H1 (cell line): ENCODE data around the gene KIZ. TPM values are rescaled to one million over a fixed set of nuclear protein-coding genes. Genes with fewer than 3 reads are reported as not detected.

Experiments
- CTCF ChIA-PET: fragments of 300-600 bp; sonication (Branson Sonifier 250); formaldehyde crosslinking; loops from one replicate; lab custom pipeline; 2021; ENCODE audit not compliant: partially characterized antibody; lab: Charles Lee
- POLR2A ChIA-PET: fragments of 300-600 bp; sonication (Branson Sonifier 250); formaldehyde crosslinking; loops from one replicate; lab custom pipeline; 2021; ENCODE audit warnings: inconsistent platforms; ENCODE audit not compliant: partially characterized antibody; lab: Charles Lee
- DNase-seq, 2 experiments: peaks; one replicate each; pipeline versions ENCODE4 v3.0.0 to v3.0.0-alpha.2; 2010 to 2022; ENCODE audit warnings: low spot score in 2 of 2, low read depth in 1 of 2, mixed read lengths in 1 of 2
- FAIRE-seq: peaks from 2 replicates; lab custom pipeline; 2011; peaks lifted over from hg19 to GRCh38; lab: Jason Lieb, UNC
- H2AFZ ChIP-seq: 2 replicates; pipeline ENCODE4 v1.8.1; 2012; ENCODE audit warnings: low read length, inconsistent platforms
- H2AK5ac ChIP-seq: 2 replicates; pipeline ENCODE4 v1.6.1; 2013; ENCODE audit warnings: low read depth, low read length
- H2BK120ac ChIP-seq: replicated peaks from 2 replicates; pipeline ENCODE3; 2013; ENCODE audit warnings: low read depth, low read length, inconsistent platforms
- H2BK12ac ChIP-seq: 2 replicates; pipeline ENCODE4 v1.6.1; 2013; ENCODE audit warnings: low read depth, low read length
- H2BK15ac ChIP-seq: 2 replicates; pipeline ENCODE4 v1.6.1; 2013; ENCODE audit warnings: low read length
- H2BK20ac ChIP-seq: 2 replicates; pipeline ENCODE4 v1.6.1; 2013; ENCODE audit warnings: low read length
- H2BK5ac ChIP-seq: 2 replicates; pipeline ENCODE4 v1.6.1; 2013; ENCODE audit warnings: low read depth, low read length
- H3K14ac ChIP-seq: 2 replicates; pipeline ENCODE4 v1.6.1; 2013; ENCODE audit warnings: inconsistent platforms; ENCODE audit not compliant: insufficient read length
- H3K18ac ChIP-seq: 2 replicates; pipeline ENCODE4 v1.6.1; 2013; ENCODE audit warnings: low read length; ENCODE audit errors: extremely low read depth
- H3K23ac ChIP-seq: 2 replicates; pipeline ENCODE4 v1.6.1; 2013; ENCODE audit warnings: inconsistent platforms; ENCODE audit not compliant: insufficient read length
- H3K23me2 ChIP-seq: 2 replicates; pipeline ENCODE4 v1.6.1; 2013; ENCODE audit warnings: low read depth, low read length
- H3K27ac ChIP-seq: 2 replicates; pipeline ENCODE4 v1.6.1; 2011; ENCODE audit warnings: low read depth, low read length, inconsistent platforms
- H3K27me3 ChIP-seq, 4 experiments: replicated peaks in 1 of 4; 1 replicate in 1 of 4; 2 replicates in 3 of 4; pipeline versions ENCODE4 v1.6.1 to v1.8.1; 2011 to 2013; ENCODE audit warnings: low read length in 3 of 4, mild to moderate bottlenecking in 3 of 4, inconsistent platforms in 2 of 4, mixed read lengths in 2 of 4, moderate library complexity in 1 of 4; ENCODE audit not compliant: control insufficient read depth in 3 of 4, insufficient read depth in 3 of 4; ENCODE audit errors: extremely low read depth in 1 of 4
- H3K36me3 ChIP-seq, 4 experiments: 2 replicates each; pipeline versions ENCODE4 v1.6.1 to v1.8.1; 2011 to 2013; ENCODE audit warnings: mild to moderate bottlenecking in 4 of 4, low read length in 3 of 4, moderate library complexity in 2 of 4, control low read depth in 1 of 4, inconsistent platforms in 1 of 4; ENCODE audit not compliant: insufficient read depth in 4 of 4, control insufficient read depth in 2 of 4
- H3K4ac ChIP-seq: replicated peaks from 2 replicates; pipeline ENCODE3; 2013; ENCODE audit warnings: low read length, low read depth, mixed read lengths, inconsistent platforms; ENCODE audit not compliant: insufficient read length
- H3K4me1 ChIP-seq, 4 experiments: replicated peaks in 1 of 4; 1 replicate in 1 of 4; 2 replicates in 3 of 4; pipeline versions ENCODE4 v1.6.1 to v1.8.1; 2011 to 2013; ENCODE audit warnings: low read length in 3 of 4, inconsistent platforms in 2 of 4, mixed read lengths in 1 of 4; ENCODE audit not compliant: insufficient read depth in 4 of 4, control insufficient read depth in 3 of 4
- H3K4me2 ChIP-seq, 2 experiments: 2 replicates each; pipeline versions ENCODE4 v1.6.1 to v1.8.1; 2011 to 2013; ENCODE audit warnings: low read depth in 2 of 2, low read length in 2 of 2, control low read depth in 1 of 2, inconsistent platforms in 1 of 2, mild to moderate bottlenecking in 1 of 2; ENCODE audit not compliant: insufficient read depth in 1 of 2
- H3K4me3 ChIP-seq, 4 experiments: fragments of 200-600, 300-600 bp in 1 of 4; sonication (generic), shearing (Covaris generic), sonication (Bioruptor Twin) in 1 of 4; 2 replicates each; pipeline versions ENCODE4 v1.5.1 to v1.8.1; 2011 to 2016; ENCODE audit warnings: low read length in 4 of 4, low read depth in 3 of 4, control low read depth in 2 of 4, inconsistent platforms in 2 of 4, mild to moderate bottlenecking in 2 of 4, mixed read lengths in 1 of 4, moderate library complexity in 1 of 4; ENCODE audit not compliant: insufficient read depth in 2 of 4; ENCODE audit errors: extremely low read depth in 1 of 4
- H3K56ac ChIP-seq: replicated peaks from 2 replicates; pipeline ENCODE3; 2013; ENCODE audit warnings: low read depth, mild to moderate bottlenecking, mixed read lengths, low read length, inconsistent platforms; ENCODE audit not compliant: insufficient read length
- H3K79me1 ChIP-seq: 2 replicates; pipeline ENCODE4 v1.6.1; 2013; ENCODE audit warnings: low read depth, low read length, control low read depth
- H3K79me2 ChIP-seq, 2 experiments: 2 replicates each; pipeline versions ENCODE4 v1.6.1 to v1.8.1; 2012 to 2013; ENCODE audit warnings: low read length in 2 of 2, mild to moderate bottlenecking in 2 of 2, inconsistent platforms in 1 of 2; ENCODE audit not compliant: insufficient read depth in 2 of 2, control insufficient read depth in 1 of 2
- H3K9ac ChIP-seq, 4 experiments: replicated peaks in 1 of 4; 1 replicate in 1 of 4; 2 replicates in 3 of 4; pipeline versions ENCODE4 v1.6.1 to v1.8.1; 2011 to 2013; ENCODE audit warnings: low read depth in 3 of 4, low read length in 3 of 4, control low read depth in 2 of 4, mild to moderate bottlenecking in 2 of 4, moderate library complexity in 2 of 4, inconsistent platforms in 1 of 4; ENCODE audit errors: extremely low read depth in 1 of 4
- H3K9me3 ChIP-seq, 2 experiments: 2 replicates each; pipeline versions ENCODE4 v1.6.1 to v1.8.1; 2012 to 2013; ENCODE audit warnings: mild to moderate bottlenecking in 2 of 2, moderate library complexity in 2 of 2, control low read depth in 1 of 2, inconsistent platforms in 1 of 2, low read depth in 1 of 2, low read length in 1 of 2, mixed read lengths in 1 of 2; ENCODE audit not compliant: insufficient read depth in 2 of 2
- H4K20me1 ChIP-seq, 2 experiments: replicated peaks in 1 of 2; 2 replicates each; pipeline versions ENCODE3 to v1.8.1; 2011 to 2013; ENCODE audit warnings: inconsistent platforms in 2 of 2, low read length in 2 of 2, mild to moderate bottlenecking in 1 of 2; ENCODE audit not compliant: insufficient read depth in 2 of 2, control insufficient read depth in 1 of 2
- H4K5ac ChIP-seq: 2 replicates; pipeline ENCODE4 v1.6.1; 2013; ENCODE audit warnings: low read length, low read depth, mixed read lengths, inconsistent platforms; ENCODE audit not compliant: insufficient read length
- H4K8ac ChIP-seq: 2 replicates; pipeline ENCODE4 v1.8.0; 2013; ENCODE audit warnings: mild to moderate bottlenecking, moderate library complexity, low read length, inconsistent platforms; ENCODE audit not compliant: insufficient read depth; ENCODE audit errors: extremely low read depth
- H4K91ac ChIP-seq: replicated peaks from 2 replicates; pipeline ENCODE3; 2013; ENCODE audit warnings: low read length, mixed read lengths, inconsistent platforms; ENCODE audit not compliant: insufficient read length
- ATF2 ChIP-seq: IDR thresholded peaks from 2 replicates; pipeline ENCODE4 v1.6.1; 2012; ENCODE audit warnings: low read length, inconsistent platforms
- CTBP2 ChIP-seq: IDR thresholded peaks from 2 replicates; pipeline ENCODE4 v1.7.0; 2011; ENCODE audit warnings: borderline replicate concordance, mild to moderate bottlenecking, moderate library complexity, mixed read lengths, low read length; ENCODE audit not compliant: insufficient read depth, insufficient read length
- FOSL1 ChIP-seq: IDR thresholded peaks from 2 replicates; pipeline ENCODE4 v1.6.1; 2011; ENCODE audit warnings: mild to moderate bottlenecking, low read depth, low read length, moderate library complexity; ENCODE audit not compliant: insufficient read depth
- NANOG ChIP-seq: IDR thresholded peaks from 2 replicates; pipeline ENCODE4 v1.6.1; 2011; ENCODE audit warnings: low read length, low read depth, mild to moderate bottlenecking, inconsistent platforms; ENCODE audit not compliant: insufficient read depth, poor library complexity, severe bottlenecking
- POLR2AphosphoS5 ChIP-seq: IDR thresholded peaks from 2 replicates; pipeline ENCODE4 v1.6.1; 2011; ENCODE audit warnings: low read depth, low read length
- POU5F1 ChIP-seq: IDR thresholded peaks from 2 replicates; pipeline ENCODE4 v1.6.1; 2011; ENCODE audit warnings: low read depth, mild to moderate bottlenecking, low read length, moderate library complexity
- RAD21 ChIP-seq, 2 experiments: IDR thresholded peaks in 1 of 2; conservative IDR thresholded peaks in 1 of 2; 2 replicates each; pipeline ENCODE4 v1.6.1; 2011; ENCODE audit warnings: low read depth in 2 of 2, low read length in 2 of 2, improper control_type of control experiment in 1 of 2, inconsistent platforms in 1 of 2, mild to moderate bottlenecking in 1 of 2, moderate library complexity in 1 of 2
- RBBP5 ChIP-seq: IDR thresholded peaks from 2 replicates; pipeline ENCODE4 v1.7.1; 2012; ENCODE audit warnings: low read depth, mild to moderate bottlenecking, inconsistent platforms, low read length, moderate library complexity, borderline replicate concordance
- RXRA ChIP-seq: IDR thresholded peaks from 2 replicates; pipeline ENCODE4 v1.6.1; 2011; ENCODE audit warnings: low read depth, mild to moderate bottlenecking, low read length, moderate library complexity; ENCODE audit not compliant: insufficient read depth
- SIN3A ChIP-seq, 2 experiments: IDR thresholded peaks in 1 of 2; conservative IDR thresholded peaks in 1 of 2; 2 replicates each; pipeline ENCODE4 v1.6.1; 2011 to 2012; ENCODE audit warnings: low read length in 2 of 2, improper control_type of control experiment in 1 of 2, low read depth in 1 of 2, mild to moderate bottlenecking in 1 of 2
- WGBS, 2 experiments: shearing (Covaris generic) in 1 of 2; methylation state at CpG; one replicate each; pipeline versions ENCODE4 v1.1.6 to v1.1.7; 2013 to 2015; ENCODE audit warnings: low lambda C conversion rate in 2 of 2, mixed read lengths in 2 of 2, inconsistent platforms in 1 of 2, low coverage in 1 of 2, missing lambda C conversion rate in 1 of 2; ENCODE audit not compliant: insufficient replicate concordance in 2 of 2, insufficient coverage in 1 of 2, insufficient read length in 1 of 2; ENCODE audit errors: extremely low coverage in 1 of 2, missing lambda C conversion rate in 1 of 2; 5-methylcytosine and 5-hydroxymethylcytosine counted together
- polyA plus RNA-seq, 7 experiments: library from polyadenylated mRNA; depleted of rRNA in 3 of 7; stranded (reverse) in 5 of 7; unstranded in 2 of 7; fragments of >200 nt in 5 of 7; fragments of 200-250 nt in 2 of 7; gene quantifications; 1 replicate in 5 of 7; 2 replicates in 1 of 7; 4 replicates in 1 of 7; pipeline versions ENCODE4 v1.2.1 to v1.2.3, GENCODE V29; 2011 to 2013; ENCODE audit warnings: missing spikeins in 2 of 7, mixed read lengths in 2 of 7
- total RNA-seq: library from RNA; stranded (reverse); fragmentation: NEBNext Ultra II Directional; extraction: Animal tissue kit (Norgen Biotek cat#: 25700); gene quantifications from 2 replicates; pipeline ENCODE4 v1.2.1, GENCODE V29; 2021

Gene KIZ
- total and polyA plus RNA-seq, 2 of the 8 experiments (the other 6 are each of a cell fraction or from before 2014, with no cell fraction given), result 13.0 to 51.7 TPM

GRCh38 chr20:21083825-21084325 lies 42.0 kb upstream of the KIZ start:
- Histone ChIP-seq H3K4me1 (peaks cover 0 to 4% (median 2%) of the 10 kb centered on the region in 4 experiments; a peak in 5 of 7 replicates), H3K27ac (no peak overlapping the region), H3K23ac (no peak overlapping the region), H2AFZ (no peak overlapping the region), H3K14ac (no peak overlapping the region), H4K8ac (no peak overlapping the region), H3K79me1 (no peaks in the 10 kb centered on the region; the same call in 1 of the 2 replicates), H3K4me3 (no peak overlapping the region), H3K4me2 (no peak overlapping the region), H3K36me3 (no peaks in the 10 kb centered on the region), H3K56ac (no peak overlapping the region), H3K18ac (no peak overlapping the region), H3K9ac (no peak overlapping the region), H3K9me3 (no peaks in the 10 kb centered on the region), H2BK12ac (no peak overlapping the region), H2AK5ac (no peak overlapping the region), H4K5ac (no peak overlapping the region), H3K27me3 (no peaks in the 10 kb centered on the region), H4K91ac (no peak overlapping the region), H3K79me2 (no peaks in the 10 kb centered on the region), H4K20me1 (no peaks in the 10 kb centered on the region), H2BK120ac (no peak overlapping the region), H3K23me2 (no peaks in the 10 kb centered on the region), H3K4ac (no peak overlapping the region), H2BK5ac (no peak overlapping the region), H2BK15ac (no peak overlapping the region), H2BK20ac (no peak overlapping the region)
- FAIRE-seq (no peak), DNase-seq (no peak)
- POLR2A ChIA-PET, result no interaction called here
- no peak for TF ChIP-seq RBBP5
- no peak for TF ChIP-seq RAD21 (IDR thresholded peaks at IDR 0.05 in 1 of 2, conservative IDR thresholded peaks at IDR 0.05 in 1 of 2; ENCODE audit: low read depth in 2 of 2, low read length in 2 of 2)
- no peak for TF ChIP-seq CTBP2
- TF ChIP-seq ATF2, result no peak
- no peak for TF ChIP-seq SIN3A (conservative IDR thresholded peaks at IDR 0.05 in 1 of 2, IDR thresholded peaks at IDR 0.05 in 1 of 2; ENCODE audit: low read depth in 1 of 2, low read length in 2 of 2)
- no peak for TF ChIP-seq FOSL1
- no peak for TF ChIP-seq POU5F1
- no peak for TF ChIP-seq NANOG
- no peak for TF ChIP-seq RXRA
- no peak for TF ChIP-seq POLR2AphosphoS5
- CTCF ChIA-PET, result interaction anchor here (1.0 to 1.7 kb wide), 5 partner anchors 15 to 151 kb away, joined by 3 to 9 read pairs (median 3); no protein-coding TSS in a partner anchor
- WGBS, 2 experiments, result 68% methylated on average over 2 of the region's 2 CpGs; no CpG with 5 or more reads in 1 of the 2 experiments
